ENCODE data around the gene CSMD2. TPM values are rescaled to one million over a fixed set of nuclear protein-coding genes. Genes with fewer than 3 reads are reported as not detected.

CSMD2 gene
- total RNA-seq, 1 experiment from 2014 or later: 0.22 TPM

- H3K9ac ChIP-seq (ENCODE audit: low read length): no peak overlapping the region
- no peak overlapping the region for H3K4me3 ChIP-seq (replicated peaks in 1 of 2; ENCODE audit: low read depth in 1 of 2, low read length in 2 of 2)
- RAD21 ChIA-PET (ENCODE audit: low non-redundant PET in 1 of 2, low total read pairs in 2 of 2, uncharacterized antibody in 2 of 2, unreplicated experiment in 2 of 2): no interaction called here
- no peak overlapping the region for H3K27ac ChIP-seq (ENCODE audit: low read depth, low read length)
- no peak for TF ChIP-seq RAD21 (IDR thresholded peaks at IDR 0.05; ENCODE audit: low read depth)
- no peak for TF ChIP-seq CBX3 (IDR thresholded peaks at IDR 0.05; ENCODE audit: low read depth)
- no peak for TF ChIP-seq YY1 (IDR thresholded peaks at IDR 0.05; ENCODE audit: extremely low read depth, insufficient replicate concordance, low read depth, low read length)
- TF ChIP-seq CTCF (IDR thresholded peaks at IDR 0.05 in 2 of 3, conservative IDR thresholded peaks at IDR 0.05 in 1 of 3; ENCODE audit: borderline replicate concordance in 1 of 3, insufficient read depth in 1 of 3, low read depth in 2 of 3, low read length in 2 of 3): no peak
- no peak for TF ChIP-seq MAX (IDR thresholded peaks at IDR 0.05)
- no peak for TF ChIP-seq EZH2phosphoT487 (IDR thresholded peaks at IDR 0.05; ENCODE audit: borderline replicate concordance)
- no peak for TF ChIP-seq ZNF274 (IDR thresholded peaks at IDR 0.05; ENCODE audit: low read depth, low read length)
- no peak for TF ChIP-seq TCF7L2 (IDR thresholded peaks at IDR 0.05; ENCODE audit: borderline replicate concordance, extremely low read depth, insufficient read depth, insufficient read length)
- no peak for TF ChIP-seq FOSL1 (IDR thresholded peaks at IDR 0.05; ENCODE audit: low read depth)
- no peak for TF ChIP-seq SP1 (IDR thresholded peaks at IDR 0.05; ENCODE audit: low read depth)
- H3K79me2 ChIP-seq (ENCODE audit: insufficient read depth, low read length): no peaks in the 10 kb centered on the region
- no TSS peak for BruUV-seq (replicated peaks)
- peaks cover 33% of the 10 kb centered on the region for H3K27me3 ChIP-seq (ENCODE audit: insufficient read depth, low read length)
- H2AFZ ChIP-seq (ENCODE audit: low read depth, low read length, poor library complexity, severe bottlenecking): no peak overlapping the region
- DNase-seq (ENCODE audit: low read depth, low spot score) (no peak), ATAC-seq (no peak)
- H3K4me2 ChIP-seq (ENCODE audit: low read length): no peak overlapping the region
- no peaks in the 10 kb centered on the region for H3K4me1 ChIP-seq (ENCODE audit: control insufficient read depth in 1 of 2, insufficient read depth in 2 of 2, low read length in 2 of 2)
- H3K9me3 ChIP-seq (ENCODE audit: control insufficient read depth in 1 of 2, insufficient read depth in 1 of 2, low read depth in 1 of 2, low read length in 2 of 2): no peaks in the 10 kb centered on the region
- intact Hi-C loops (cut with micrococcal nuclease): no loop called here
- POLR2A ChIA-PET: no interaction called here
- H3K9me2 ChIP-seq (ENCODE audit: insufficient read depth): no peaks in the 10 kb centered on the region
- CTCF ChIA-PET: no interaction called here
- H3K36me3 ChIP-seq (ENCODE audit: control insufficient read depth in 1 of 2, insufficient read depth in 2 of 2, low read length in 2 of 2): no peaks in the 10 kb centered on the region
- H4K20me1 ChIP-seq (ENCODE audit: insufficient read depth): no peaks in the 10 kb centered on the region
Observed at GRCh38 chr1:33824321-33824720, 340.7 kb downstream of the CSMD2 start.
